Liver (tissue), 9 donors: ENCODE measurements around the gene DGKA. TPM values are rescaled to one million over a fixed set of nuclear protein-coding genes. Genes with fewer than 3 reads are reported as not detected.

ENCODE experiments used
- DNase-seq: peaks from one replicate; pipeline ENCODE4 v3.0.0-alpha.2; 2017; ENCODE audit warnings: low spot score
- H3K27ac ChIP-seq, 2 donors: one replicate each; pipeline ENCODE4 v1.7.0; 2013; ENCODE audit warnings: inconsistent platforms in 2 of 2, low read length in 2 of 2, control low read depth in 1 of 2, low read depth in 1 of 2, mild to moderate bottlenecking in 1 of 2
- H3K27me3 ChIP-seq, 4 donors: one replicate each; pipeline versions ENCODE4 v1.6.1 to v1.7.0; 2013; ENCODE audit warnings: low read length in 3 of 4, inconsistent platforms in 1 of 4, mild to moderate bottlenecking in 1 of 4, moderate library complexity in 1 of 4; ENCODE audit not compliant: control insufficient read depth in 4 of 4, insufficient read depth in 4 of 4
- H3K36me3 ChIP-seq, 4 donors: one replicate each; pipeline versions ENCODE4 v1.6.1 to v1.7.0; 2013; ENCODE audit warnings: low read length in 3 of 4, mild to moderate bottlenecking in 3 of 4, low read depth in 1 of 4, moderate library complexity in 1 of 4; ENCODE audit not compliant: control insufficient read depth in 4 of 4, insufficient read depth in 3 of 4
- H3K4me1 ChIP-seq, 4 donors: one replicate each; pipeline versions ENCODE4 v1.6.1 to v1.7.0; 2013; ENCODE audit warnings: low read length in 3 of 4, mild to moderate bottlenecking in 3 of 4, moderate library complexity in 1 of 4; ENCODE audit not compliant: control insufficient read depth in 4 of 4, insufficient read depth in 4 of 4
- H3K4me3 ChIP-seq, 3 donors: one replicate each; pipeline versions ENCODE4 v1.6.1 to v1.7.0; 2013; ENCODE audit warnings: low read length in 3 of 3, control low read depth in 1 of 3, low read depth in 1 of 3, mild to moderate bottlenecking in 1 of 3
- H3K9ac ChIP-seq, 2 donors: one replicate each; pipeline ENCODE4 v1.7.0; 2013; ENCODE audit warnings: low read length in 2 of 2, mild to moderate bottlenecking in 2 of 2, moderate library complexity in 2 of 2, control low read depth in 1 of 2, low read depth in 1 of 2
- H3K9me3 ChIP-seq, 4 donors: one replicate each; pipeline versions ENCODE4 v1.6.1 to v1.7.0; 2013; ENCODE audit warnings: low read length in 3 of 4; ENCODE audit not compliant: control insufficient read depth in 4 of 4
- EGR1 ChIP-seq, 2 donors: IDR thresholded peaks; 2 replicates each; pipeline ENCODE4 v1.6.1; 2016 to 2018; ENCODE audit warnings: antibody characterized with exemption in 2 of 2, low read depth in 2 of 2
- GABPA ChIP-seq, 2 donors: IDR thresholded peaks in 1 of 2; conservative IDR thresholded peaks in 1 of 2; 2 replicates each; pipeline ENCODE4 v1.6.1; 2016; ENCODE audit warnings: antibody characterized with exemption in 2 of 2, mild to moderate bottlenecking in 1 of 2, moderate library complexity in 1 of 2
- HNF4A ChIP-seq, 2 donors: conservative IDR thresholded peaks; 2 replicates each; pipeline ENCODE4 v1.6.1; 2016; ENCODE audit warnings: antibody characterized with exemption in 2 of 2, mild to moderate bottlenecking in 2 of 2
- HNF4G ChIP-seq: IDR thresholded peaks from 2 replicates; pipeline ENCODE4 v1.6.1; 2016; ENCODE audit warnings: antibody characterized with exemption
- JUND ChIP-seq, 2 donors: IDR thresholded peaks; 2 replicates each; pipeline ENCODE4 v1.6.1; 2016; ENCODE audit warnings: antibody characterized with exemption in 2 of 2
- NR2F2 ChIP-seq: IDR thresholded peaks from 2 replicates; pipeline ENCODE4 v1.6.1; 2016; ENCODE audit warnings: antibody characterized with exemption
- RAD21 ChIP-seq, 2 donors: IDR thresholded peaks; 2 replicates each; pipeline ENCODE4 v1.6.1; 2016; ENCODE audit warnings: antibody characterized with exemption in 2 of 2, mild to moderate bottlenecking in 2 of 2
- RXRA ChIP-seq, 2 donors: IDR thresholded peaks; 2 replicates each; pipeline ENCODE4 v1.6.1; 2017 to 2018; ENCODE audit warnings: antibody characterized with exemption in 2 of 2, mild to moderate bottlenecking in 1 of 2
- SP1 ChIP-seq: IDR thresholded peaks from 2 replicates; pipeline ENCODE4 v1.6.1; 2018; ENCODE audit warnings: antibody characterized with exemption, mild to moderate bottlenecking
- WGBS: extraction: QIAGEN DNeasy Blood & Tissue Kit; methylation state at CpG from one replicate; pipeline ENCODE4 v1.1.7; 2013; 5-methylcytosine and 5-hydroxymethylcytosine counted together
- polyA plus RNA-seq, 2 donors: library from polyadenylated mRNA; stranded (reverse) in 1 of 2; unstranded in 1 of 2; fragments of 200-250 nt in 1 of 2; fragments of >200 nt in 1 of 2; fragmentation: Nextera tagmentation in 1 of 2; extraction: Ambion mirVana in 1 of 2; gene quantifications; one replicate each; pipeline versions ENCODE4 v1.2.1 to v1.2.3, GENCODE V29; 2013 to 2015
- total RNA-seq, 2 donors: library from RNA; depleted of rRNA; stranded (reverse); fragments of >200 nt; gene quantifications; one replicate each; pipeline ENCODE4 v1.2.3, GENCODE V29; 2014
- TF ChIP-seq, protein P1 (sequence below): fragments of 150-350 bp; IDR thresholded peaks from 2 replicates; pipeline ENCODE4 v1.5.1; 2017; ENCODE audit warnings: improper control_type of control experiment, low read depth, low read length; ENCODE audit not compliant: missing input control
- TF ChIP-seq, protein P2 (sequence below): IDR thresholded peaks from 2 replicates; pipeline ENCODE4 v1.6.1; 2016; ENCODE audit warnings: antibody characterized with exemption, mild to moderate bottlenecking
- TF ChIP-seq, protein P3 (sequence below): IDR thresholded peaks from 2 replicates; pipeline ENCODE4 v1.6.1; 2016; ENCODE audit warnings: antibody characterized with exemption
- donor health status: healthy.
- donor health status: healthy.
- donor health status: healthy.
- donor health status: healthy.
- donor health status: healthy.

Gene DGKA
- total and polyA plus RNA-seq, 4 donors = 2.1 to 10.5 (median 5.1) TPM

DNA sequence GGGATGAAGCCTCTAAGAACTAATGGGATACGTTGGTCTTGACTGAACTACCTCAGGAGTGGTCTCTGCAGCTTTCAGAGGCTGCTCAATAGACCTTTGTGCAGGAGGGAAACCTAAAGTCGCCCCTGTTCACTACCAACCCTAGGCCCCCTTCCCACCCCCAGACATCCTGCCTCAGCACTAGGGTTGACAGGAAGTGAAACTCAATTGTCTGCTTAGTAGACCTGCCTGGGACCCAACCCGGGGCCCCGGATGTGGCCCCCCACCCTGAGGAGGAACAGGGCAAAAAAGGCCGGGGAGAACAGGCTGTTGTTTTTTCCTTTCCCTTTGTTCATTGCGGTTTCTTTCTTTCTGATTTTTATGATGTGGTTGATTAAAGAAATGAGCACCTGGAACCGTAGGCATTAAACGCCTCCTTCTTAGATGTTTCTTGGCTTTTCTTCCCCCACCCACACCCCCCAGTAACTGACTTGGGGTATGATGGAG lies 1.6 kb upstream of the DGKA start:
- no peak for DNase-seq
- 62% methylated on average over 8 of the region's 8 CpGs for WGBS
- no peaks in the 10 kb centered on the region for H3K9me3 ChIP-seq
- H3K27me3 ChIP-seq = no peaks in the 10 kb centered on the region
- H3K9ac ChIP-seq = peak overlapping the region in 1 of 2 donors; percentile 18
- H3K36me3 ChIP-seq = peaks cover 0 to 1% (median 0%) of the 10 kb centered on the region in 4 donors
- peaks cover 7 to 32% (median 26%) of the 10 kb centered on the region in 4 donors for H3K4me1 ChIP-seq
- peak overlapping the region; percentile 23 to 37 for H3K27ac ChIP-seq
- TF ChIP-seq HNF4A (conservative IDR thresholded peaks at IDR 0.05) (no peak), JUND (IDR thresholded peaks at IDR 0.05) (no peak), GABPA (IDR thresholded peaks at IDR 0.05 in 1 of 2, conservative IDR thresholded peaks at IDR 0.05 in 1 of 2) (no peak), EGR1 (IDR thresholded peaks at IDR 0.05; ENCODE audit: low read depth in 2 of 2) (no peak), HNF4G (no peak), NR2F2 (no peak), RXRA (IDR thresholded peaks at IDR 0.05) (no peak), SP1 (no peak)
- TF ChIP-seq, protein P1, sequence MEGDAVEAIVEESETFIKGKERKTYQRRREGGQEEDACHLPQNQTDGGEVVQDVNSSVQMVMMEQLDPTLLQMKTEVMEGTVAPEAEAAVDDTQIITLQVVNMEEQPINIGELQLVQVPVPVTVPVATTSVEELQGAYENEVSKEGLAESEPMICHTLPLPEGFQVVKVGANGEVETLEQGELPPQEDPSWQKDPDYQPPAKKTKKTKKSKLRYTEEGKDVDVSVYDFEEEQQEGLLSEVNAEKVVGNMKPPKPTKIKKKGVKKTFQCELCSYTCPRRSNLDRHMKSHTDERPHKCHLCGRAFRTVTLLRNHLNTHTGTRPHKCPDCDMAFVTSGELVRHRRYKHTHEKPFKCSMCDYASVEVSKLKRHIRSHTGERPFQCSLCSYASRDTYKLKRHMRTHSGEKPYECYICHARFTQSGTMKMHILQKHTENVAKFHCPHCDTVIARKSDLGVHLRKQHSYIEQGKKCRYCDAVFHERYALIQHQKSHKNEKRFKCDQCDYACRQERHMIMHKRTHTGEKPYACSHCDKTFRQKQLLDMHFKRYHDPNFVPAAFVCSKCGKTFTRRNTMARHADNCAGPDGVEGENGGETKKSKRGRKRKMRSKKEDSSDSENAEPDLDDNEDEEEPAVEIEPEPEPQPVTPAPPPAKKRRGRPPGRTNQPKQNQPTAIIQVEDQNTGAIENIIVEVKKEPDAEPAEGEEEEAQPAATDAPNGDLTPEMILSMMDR = no peak
- TF ChIP-seq, protein P2, sequence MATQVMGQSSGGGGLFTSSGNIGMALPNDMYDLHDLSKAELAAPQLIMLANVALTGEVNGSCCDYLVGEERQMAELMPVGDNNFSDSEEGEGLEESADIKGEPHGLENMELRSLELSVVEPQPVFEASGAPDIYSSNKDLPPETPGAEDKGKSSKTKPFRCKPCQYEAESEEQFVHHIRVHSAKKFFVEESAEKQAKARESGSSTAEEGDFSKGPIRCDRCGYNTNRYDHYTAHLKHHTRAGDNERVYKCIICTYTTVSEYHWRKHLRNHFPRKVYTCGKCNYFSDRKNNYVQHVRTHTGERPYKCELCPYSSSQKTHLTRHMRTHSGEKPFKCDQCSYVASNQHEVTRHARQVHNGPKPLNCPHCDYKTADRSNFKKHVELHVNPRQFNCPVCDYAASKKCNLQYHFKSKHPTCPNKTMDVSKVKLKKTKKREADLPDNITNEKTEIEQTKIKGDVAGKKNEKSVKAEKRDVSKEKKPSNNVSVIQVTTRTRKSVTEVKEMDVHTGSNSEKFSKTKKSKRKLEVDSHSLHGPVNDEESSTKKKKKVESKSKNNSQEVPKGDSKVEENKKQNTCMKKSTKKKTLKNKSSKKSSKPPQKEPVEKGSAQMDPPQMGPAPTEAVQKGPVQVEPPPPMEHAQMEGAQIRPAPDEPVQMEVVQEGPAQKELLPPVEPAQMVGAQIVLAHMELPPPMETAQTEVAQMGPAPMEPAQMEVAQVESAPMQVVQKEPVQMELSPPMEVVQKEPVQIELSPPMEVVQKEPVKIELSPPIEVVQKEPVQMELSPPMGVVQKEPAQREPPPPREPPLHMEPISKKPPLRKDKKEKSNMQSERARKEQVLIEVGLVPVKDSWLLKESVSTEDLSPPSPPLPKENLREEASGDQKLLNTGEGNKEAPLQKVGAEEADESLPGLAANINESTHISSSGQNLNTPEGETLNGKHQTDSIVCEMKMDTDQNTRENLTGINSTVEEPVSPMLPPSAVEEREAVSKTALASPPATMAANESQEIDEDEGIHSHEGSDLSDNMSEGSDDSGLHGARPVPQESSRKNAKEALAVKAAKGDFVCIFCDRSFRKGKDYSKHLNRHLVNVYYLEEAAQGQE = no peak
- TF ChIP-seq, protein P3, sequence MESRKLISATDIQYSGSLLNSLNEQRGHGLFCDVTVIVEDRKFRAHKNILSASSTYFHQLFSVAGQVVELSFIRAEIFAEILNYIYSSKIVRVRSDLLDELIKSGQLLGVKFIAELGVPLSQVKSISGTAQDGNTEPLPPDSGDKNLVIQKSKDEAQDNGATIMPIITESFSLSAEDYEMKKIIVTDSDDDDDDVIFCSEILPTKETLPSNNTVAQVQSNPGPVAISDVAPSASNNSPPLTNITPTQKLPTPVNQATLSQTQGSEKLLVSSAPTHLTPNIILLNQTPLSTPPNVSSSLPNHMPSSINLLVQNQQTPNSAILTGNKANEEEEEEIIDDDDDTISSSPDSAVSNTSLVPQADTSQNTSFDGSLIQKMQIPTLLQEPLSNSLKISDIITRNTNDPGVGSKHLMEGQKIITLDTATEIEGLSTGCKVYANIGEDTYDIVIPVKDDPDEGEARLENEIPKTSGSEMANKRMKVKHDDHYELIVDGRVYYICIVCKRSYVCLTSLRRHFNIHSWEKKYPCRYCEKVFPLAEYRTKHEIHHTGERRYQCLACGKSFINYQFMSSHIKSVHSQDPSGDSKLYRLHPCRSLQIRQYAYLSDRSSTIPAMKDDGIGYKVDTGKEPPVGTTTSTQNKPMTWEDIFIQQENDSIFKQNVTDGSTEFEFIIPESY = no peak
- H3K4me3 ChIP-seq = no peak overlapping the region

DNA sequence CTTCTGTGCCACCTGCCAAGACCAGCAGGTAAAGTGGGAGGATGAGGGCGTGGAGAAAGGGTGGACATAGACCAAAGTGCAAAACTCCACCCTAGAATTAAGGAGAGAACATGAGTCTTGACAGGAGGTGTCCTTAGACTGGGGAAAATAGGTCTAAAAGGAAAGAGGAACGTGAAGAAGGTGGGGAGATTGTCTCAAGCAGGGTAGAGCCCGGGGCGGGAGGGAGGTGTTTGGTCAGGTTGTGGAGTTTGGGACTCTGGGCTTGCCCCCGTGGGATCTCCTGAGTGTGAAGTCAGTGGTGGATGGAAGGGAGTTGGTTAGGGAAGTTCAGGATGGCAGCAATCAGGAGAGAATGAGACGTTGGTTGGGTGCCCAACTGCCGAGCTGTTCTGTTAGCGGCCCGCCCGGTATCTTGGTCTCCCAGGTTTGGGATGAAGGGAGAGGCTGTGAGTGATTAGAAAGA lies 386 bp downstream of the DGKA start:
- Histone ChIP-seq H3K27ac (peak overlapping the region; percentile 6 to 71), H3K36me3 (no peaks in the 10 kb centered on the region), H3K27me3 (no peaks in the 10 kb centered on the region), H3K4me1 (peaks cover 4 to 23% (median 13%) of the 10 kb centered on the region in 4 donors), H3K9ac (peak overlapping the region; percentile 19 to 67), H3K9me3 (no peaks in the 10 kb centered on the region), H3K4me3 (peak overlapping the region; percentile 36 to 68 (median 58))
- TF ChIP-seq HNF4G = no peak
- TF ChIP-seq RAD21 (IDR thresholded peaks at IDR 0.05) = no peak
- no peak for TF ChIP-seq EGR1 (IDR thresholded peaks at IDR 0.05; ENCODE audit: low read depth in 2 of 2)
- no peak for DNase-seq
- WGBS = 17% methylated on average over 10 of the region's 10 CpGs
